Osteocyte (in vitro differentiated cells): ENCODE data around the gene GIT1. TPM values are rescaled to one million over a fixed set of nuclear protein-coding genes. Genes with fewer than 3 reads are reported as not detected.

ENCODE experiments used
- DNase-seq: peaks from one replicate; pipeline ENCODE4 v3.0.0; 2021; ENCODE audit warnings: mixed read lengths; ENCODE audit not compliant: unreplicated experiment; ENCODE audit errors: extremely low spot score
- H3K27ac Mint-ChIP-seq: one replicate; pipeline ENCODE4 v1.8.0; 2021; ENCODE audit warnings: mild to moderate bottlenecking, mixed read lengths; ENCODE audit not compliant: unreplicated experiment
- H3K27me3 Mint-ChIP-seq: one replicate; pipeline ENCODE4 v1.8.0; 2021; ENCODE audit warnings: mixed read lengths; ENCODE audit not compliant: unreplicated experiment
- H3K36me3 Mint-ChIP-seq: one replicate; pipeline ENCODE4 v1.8.0; 2021; ENCODE audit warnings: mixed read lengths; ENCODE audit not compliant: unreplicated experiment
- H3K4me1 Mint-ChIP-seq: one replicate; pipeline ENCODE4 v1.8.0; 2021; ENCODE audit warnings: mixed read lengths; ENCODE audit not compliant: unreplicated experiment
- H3K4me3 Mint-ChIP-seq: one replicate; pipeline ENCODE4 v1.8.0; 2021; ENCODE audit warnings: mild to moderate bottlenecking, moderate library complexity, mixed read lengths; ENCODE audit not compliant: unreplicated experiment
- H3K9me3 Mint-ChIP-seq: one replicate; pipeline ENCODE4 v1.8.0; 2021; ENCODE audit warnings: mixed read lengths; ENCODE audit not compliant: unreplicated experiment
- CTCF ChIP-seq: fragments of 200-600 bp; sonication (generic); IDR thresholded peaks from 2 replicates; pipeline ENCODE4 v1.5.0; 2021; ENCODE audit warnings: antibody characterized with exemption, mild to moderate bottlenecking, moderate library complexity
- total RNA-seq: library from RNA; stranded (reverse); gene quantifications from 2 replicates; pipeline ENCODE4 v1.2.1, GENCODE V29; 2021

GIT1 gene
- total RNA-seq, 1 donor from 2014 or later = 50.7 TPM

GRCh38 chr17:29582254-29582765 is 7.1 kb downstream of the GIT1 start:
- Mint-ChIP-seq H3K9me3 (no peaks in the 10 kb centered on the region), H3K36me3 (peaks cover 15% of the 10 kb centered on the region), H3K4me1 (peaks cover 32% of the 10 kb centered on the region), H3K4me3 (no peak overlapping the region), H3K27me3 (no peaks in the 10 kb centered on the region), H3K27ac (no peak overlapping the region)
- DNase-seq = no peak
- TF ChIP-seq CTCF = no peak

DNA sequence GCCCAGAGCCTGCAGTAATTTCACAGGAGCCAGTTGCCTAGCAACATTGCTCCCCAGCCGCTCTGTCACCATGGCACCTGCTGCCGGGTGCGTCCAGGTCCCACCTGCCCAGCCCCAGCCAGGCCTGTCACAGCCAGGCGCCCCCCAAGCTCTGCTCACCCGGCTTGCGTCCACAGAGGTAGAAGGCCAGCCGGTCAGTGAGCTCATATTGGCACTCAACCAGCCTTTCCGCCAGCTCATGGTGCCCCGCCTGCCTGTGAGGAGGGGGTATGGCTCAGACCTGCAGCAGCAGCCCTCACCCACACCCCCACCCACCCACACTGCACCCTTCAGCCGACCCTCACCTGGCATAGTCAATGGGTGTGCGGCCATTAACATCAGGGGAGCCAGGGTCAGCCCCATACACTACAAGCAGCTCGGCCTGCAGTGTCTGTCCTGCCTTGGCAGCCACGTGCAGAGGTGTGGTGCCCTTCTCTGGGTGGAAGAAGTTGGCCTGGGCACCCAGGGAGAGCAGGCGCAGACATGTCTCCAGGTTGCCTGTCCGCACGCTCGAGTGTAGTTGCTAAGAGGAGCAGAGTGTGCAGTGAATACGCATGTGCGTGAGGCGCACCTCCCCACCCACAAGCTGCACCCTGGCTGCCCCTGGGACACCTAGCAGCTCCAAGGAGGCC is 7.7 kb downstream of the GIT1 start:
- H3K27ac Mint-ChIP-seq = no peak overlapping the region
- no peaks in the 10 kb centered on the region for H3K9me3 Mint-ChIP-seq
- H3K4me3 Mint-ChIP-seq = no peak overlapping the region
- no peak for DNase-seq
- peaks cover 15% of the 10 kb centered on the region for H3K36me3 Mint-ChIP-seq
- no peaks in the 10 kb centered on the region for H3K27me3 Mint-ChIP-seq
- H3K4me1 Mint-ChIP-seq = peaks cover 32% of the 10 kb centered on the region
- TF ChIP-seq CTCF = no peak

- no peak overlapping the region for H3K4me3 Mint-ChIP-seq
- H3K36me3 Mint-ChIP-seq = peaks cover 16% of the 10 kb centered on the region
- H3K27me3 Mint-ChIP-seq = no peaks in the 10 kb centered on the region
- DNase-seq = peak; percentile 94
- TF ChIP-seq CTCF = peak; percentile 94
- H3K4me1 Mint-ChIP-seq = peaks cover 20% of the 10 kb centered on the region
- peak overlapping the region; percentile 47 for H3K27ac Mint-ChIP-seq
- H3K9me3 Mint-ChIP-seq = no peaks in the 10 kb centered on the region
Measured at GRCh38 chr17:29579866-29580771, 9.3 kb downstream of the GIT1 start.

DNA sequence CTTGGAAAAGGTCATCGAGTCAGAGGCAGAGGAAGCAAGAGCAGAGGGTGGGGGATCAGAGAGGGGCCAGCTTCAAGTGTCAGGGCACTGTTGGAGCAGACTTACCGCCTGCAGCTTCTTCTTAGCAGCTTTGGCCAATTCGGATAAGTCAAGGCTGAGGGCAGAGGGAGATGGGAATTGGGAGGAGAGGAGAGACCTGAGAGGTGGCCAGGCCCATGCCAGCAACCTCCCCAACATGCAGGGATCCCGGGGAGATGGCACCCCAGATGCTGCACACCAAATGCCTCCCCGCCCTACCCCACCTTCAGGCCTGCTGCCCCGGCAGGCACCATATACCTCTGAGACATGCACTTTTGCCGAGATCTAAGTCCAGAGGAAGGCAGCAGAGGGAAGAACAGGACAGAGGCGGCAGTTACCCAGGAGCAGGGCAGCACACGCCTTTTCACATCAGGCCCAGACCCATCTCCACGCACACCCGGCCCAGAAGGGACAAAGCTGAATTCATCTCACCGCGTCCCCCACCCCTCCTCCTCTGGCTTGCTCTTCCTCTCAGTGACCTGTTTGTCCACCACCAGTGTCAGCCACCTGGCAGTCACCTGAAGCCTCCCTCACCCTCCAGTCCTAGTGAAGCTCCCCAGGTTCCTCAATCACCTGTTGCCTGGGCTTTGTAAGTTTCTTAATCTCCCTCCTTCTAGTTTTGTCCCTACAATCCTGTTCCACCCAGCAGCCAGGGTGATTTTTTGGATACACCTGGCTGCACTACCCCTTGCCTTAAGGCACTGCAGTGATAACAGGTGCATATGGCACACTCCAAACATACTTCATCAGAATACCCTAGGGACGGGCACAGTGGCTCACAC is 10.6 kb downstream of the GIT1 start:
- no peak for TF ChIP-seq CTCF
- H3K9me3 Mint-ChIP-seq = no peaks in the 10 kb centered on the region
- H3K4me1 Mint-ChIP-seq = peaks cover 7% of the 10 kb centered on the region
- H3K27ac Mint-ChIP-seq = no peak overlapping the region
- H3K36me3 Mint-ChIP-seq = peaks cover 20% of the 10 kb centered on the region
- no peak overlapping the region for H3K4me3 Mint-ChIP-seq
- H3K27me3 Mint-ChIP-seq = no peaks in the 10 kb centered on the region
- no peak for DNase-seq
